Measurements from ENCODE around the gene DBX1. TPM values are rescaled to one million over a fixed set of nuclear protein-coding genes. Genes with fewer than 3 reads are reported as not detected.

The DBX1 gene
- not detected in 2 replicates for total RNA-seq (2013; cell fraction: nucleolus; rRNA removed)
- total RNA-seq (2014; rRNA removed) (not detected in 2 replicates), total RNA-seq (2014; rRNA removed; fragmentation: Illumina TruSeq; extraction: Trizol) (not detected in 2 replicates), total RNA-seq (2021) (not detected in 2 replicates), polyA plus RNA-seq (2011; rRNA removed) (not detected in 2 replicates), polyA plus RNA-seq (2014; fragmentation: Illumina TruSeq; extraction: Trizol) (not detected in 2 replicates), polyA plus RNA-seq (2014; fragmentation: Nextera tagmentation; extraction: Ambion mirVana) (not detected), polyA plus RNA-seq (2014; rRNA removed) (not detected in 2 replicates), polyA plus RNA-seq (2016; fragmentation: Nextera tagmentation; extraction: Ambion mirVana) (not detected), polyA minus RNA-seq (2011; rRNA and poly(A)+ RNA removed) (not detected in 2 replicates), Bru-seq, nascent RNA (not detected), BruChase-seq, experiment 1, labeled RNA remaining after a 6-hour chase (not detected), BruChase-seq, experiment 2, labeled RNA remaining after a 2-hour chase (not detected)
- not detected for polyA plus RNA-seq (2011; ENCODE audit: low read depth)
- polyA plus RNA-seq (2011; cell fraction: cytosol; rRNA removed) = not detected in 2 replicates
- polyA plus RNA-seq (2011; cell fraction: nucleus; rRNA removed) = not detected in 2 replicates
- not detected in 2 replicates for polyA plus RNA-seq (2012)
- not detected in 2 replicates for polyA minus RNA-seq (2011; cell fraction: cytosol; rRNA and poly(A)+ RNA removed)
- polyA minus RNA-seq (2011; cell fraction: nucleus; rRNA and poly(A)+ RNA removed) = not detected in 2 replicates
- long read RNA-seq, experiment 1 = 0 reads
- long read RNA-seq, experiment 2 = 0 reads

DNA sequence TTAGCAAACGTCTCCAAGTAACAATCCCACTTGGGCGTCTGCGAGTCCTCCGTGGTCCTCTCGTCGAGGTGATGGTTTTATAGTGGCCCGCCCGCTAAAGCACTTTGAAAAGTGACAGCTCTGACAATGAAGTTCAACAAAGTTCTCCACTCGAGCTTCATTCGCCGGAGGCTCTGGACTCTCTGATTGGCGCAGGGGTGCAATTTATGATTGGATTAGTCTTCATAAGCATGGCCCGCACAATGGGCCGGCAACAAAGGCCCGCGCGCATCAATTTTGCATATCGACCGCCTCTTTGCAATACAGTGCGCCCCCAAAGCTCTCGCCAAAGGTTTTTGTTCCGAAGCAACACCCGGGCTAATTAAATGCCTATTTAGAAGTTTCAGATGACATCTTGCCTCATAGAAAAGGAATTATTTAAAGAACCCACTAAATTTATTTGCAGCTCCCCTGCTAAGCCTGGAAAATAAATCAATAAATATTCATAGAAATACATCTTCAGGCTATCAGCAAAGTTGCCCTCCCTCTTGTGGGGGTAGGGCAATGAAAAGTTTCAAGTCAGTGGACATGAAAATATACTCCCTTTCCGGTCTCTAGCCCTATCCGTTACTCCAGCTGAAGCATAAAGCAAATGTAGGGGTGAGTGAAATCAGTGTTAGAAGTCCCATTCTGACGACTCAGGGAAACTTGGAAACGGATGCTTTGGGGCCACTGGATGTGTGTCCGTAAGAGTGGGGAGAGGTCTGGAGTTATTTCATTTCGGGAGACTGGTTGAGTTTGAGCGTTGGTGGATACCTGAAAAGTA, at the start of gene DBX1:
DBX1 (minus strand) TSS at position 51 of the 805 bp plus-strand sequence. CDS start 151 bp downstream, outside the sequence.
- SMC1A ChIA-PET (ENCODE audit: uncharacterized antibody, unreplicated experiment) = no interaction called here
- CTCF ChIA-PET = no interaction called here
- Histone ChIP-seq H3K9me3 (replicated peaks; ENCODE audit: control insufficient read depth, insufficient read depth, low read length) (no peaks in the 10 kb centered on the region; the same call in 2 of the 3 replicates), H3K27ac (ENCODE audit: control insufficient read depth, insufficient read depth) (no peak within 1 kb of the TSS), H2AFZ (ENCODE audit: control insufficient read depth, low read depth, low read length) (no peak within 1 kb of the TSS), H3K9ac (ENCODE audit: control insufficient read depth, insufficient read depth, low read length) (no peak within 1 kb of the TSS), H3K27me3 (replicated peaks in 1 of 2; ENCODE audit: control insufficient read depth in 2 of 2, insufficient read depth in 2 of 2, low read length in 1 of 2) (peaks cover 17 to 18% of the 10 kb centered on the region in 2 experiments; a peak in 3 of 4 replicates), H3K4me2 (ENCODE audit: control insufficient read depth, insufficient read depth) (no peak within 1 kb of the TSS), H3K4me3 (no peak within 1 kb of the TSS), H3K36me3 (ENCODE audit: control insufficient read depth in 2 of 2, insufficient read depth in 2 of 2, low read length in 1 of 2) (no peaks in the 10 kb centered on the region), H3K4me1 (ENCODE audit: control insufficient read depth, insufficient read depth, low read length) (no peaks in the 10 kb centered on the region; the same call in 1 of the 2 replicates), H4K20me1 (ENCODE audit: control insufficient read depth, insufficient read depth) (no peaks in the 10 kb centered on the region), H3K79me2 (ENCODE audit: control insufficient read depth, insufficient read depth, low read length) (no peaks in the 10 kb centered on the region)
- intact Hi-C loops (cut with micrococcal nuclease; ENCODE audit: unreplicated experiment) = no loop called here
- no peak for ATAC-seq
- in situ Hi-C loops (cut with MboI) = no loop called here
- DNase-seq (ENCODE audit: low read depth, low spot score) = no peak
- RAD21 ChIA-PET (ENCODE audit: unreplicated experiment) = no interaction called here
- BruUV-seq (replicated peaks) = no TSS peak
- FAIRE-seq = no peak
- WGBS (ENCODE audit: insufficient coverage, insufficient replicate concordance, low lambda C conversion rate, missing lambda C conversion rate) = 60% methylated on average over 30 of the region's 30 CpGs
- TF ChIP-seq RBBP5 (conservative IDR thresholded peaks at IDR 0.05) = no peak
- TF ChIP-seq ZSCAN29 (IDR thresholded peaks at IDR 0.05) = no peak
- no peak for TF ChIP-seq YBX1 (IDR thresholded peaks at IDR 0.05)
- no peak for TF ChIP-seq ZNF24 (IDR thresholded peaks at IDR 0.05)
- no peak for TF ChIP-seq SMAD5 (IDR thresholded peaks at IDR 0.05; ENCODE audit: low read depth)
- no peak for TF ChIP-seq CREB1 (IDR thresholded peaks at IDR 0.05; ENCODE audit: low read depth)
- TF ChIP-seq GATAD2B (conservative IDR thresholded peaks at IDR 0.05; ENCODE audit: low read depth) = no peak
- TF ChIP-seq, protein P1, sequence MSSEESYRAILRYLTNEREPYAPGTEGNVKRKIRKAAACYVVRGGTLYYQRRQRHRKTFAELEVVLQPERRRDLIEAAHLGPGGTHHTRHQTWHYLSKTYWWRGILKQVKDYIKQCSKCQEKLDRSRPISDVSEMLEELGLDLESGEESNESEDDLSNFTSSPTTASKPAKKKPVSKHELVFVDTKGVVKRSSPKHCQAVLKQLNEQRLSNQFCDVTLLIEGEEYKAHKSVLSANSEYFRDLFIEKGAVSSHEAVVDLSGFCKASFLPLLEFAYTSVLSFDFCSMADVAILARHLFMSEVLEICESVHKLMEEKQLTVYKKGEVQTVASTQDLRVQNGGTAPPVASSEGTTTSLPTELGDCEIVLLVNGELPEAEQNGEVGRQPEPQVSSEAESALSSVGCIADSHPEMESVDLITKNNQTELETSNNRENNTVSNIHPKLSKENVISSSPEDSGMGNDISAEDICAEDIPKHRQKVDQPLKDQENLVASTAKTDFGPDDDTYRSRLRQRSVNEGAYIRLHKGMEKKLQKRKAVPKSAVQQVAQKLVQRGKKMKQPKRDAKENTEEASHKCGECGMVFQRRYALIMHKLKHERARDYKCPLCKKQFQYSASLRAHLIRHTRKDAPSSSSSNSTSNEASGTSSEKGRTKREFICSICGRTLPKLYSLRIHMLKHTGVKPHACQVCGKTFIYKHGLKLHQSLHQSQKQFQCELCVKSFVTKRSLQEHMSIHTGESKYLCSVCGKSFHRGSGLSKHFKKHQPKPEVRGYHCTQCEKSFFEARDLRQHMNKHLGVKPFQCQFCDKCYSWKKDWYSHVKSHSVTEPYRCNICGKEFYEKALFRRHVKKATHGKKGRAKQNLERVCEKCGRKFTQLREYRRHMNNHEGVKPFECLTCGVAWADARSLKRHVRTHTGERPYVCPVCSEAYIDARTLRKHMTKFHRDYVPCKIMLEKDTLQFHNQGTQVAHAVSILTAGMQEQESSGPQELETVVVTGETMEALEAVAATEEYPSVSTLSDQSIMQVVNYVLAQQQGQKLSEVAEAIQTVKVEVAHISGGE (CRISPR knock-in tag; IDR thresholded peaks at IDR 0.05) = no peak
- TF ChIP-seq TCF12 (IDR thresholded peaks at IDR 0.05; ENCODE audit: low read depth, low read length) = no peak
- no peak for TF ChIP-seq RAD51 (IDR thresholded peaks at IDR 0.05)
- POLR2A ChIA-PET = no interaction called here
